Measurements from ENCODE around the gene MTA2.
A peak's percentile ranks its signal among the peaks of the same experiment; 100 is the strongest.
"Not testable (repeated sequence)": the region's sequence is repeated elsewhere in the genome, so short reads cannot be mapped to it uniquely, and the experiment has no call there.

Gene MTA2

GRCh38 chr11:62565100-62565802, 36.4 kb downstream of the MTA2 start:
- no peak for DNase-seq

GRCh38 chr11:62561677-62562230, 39.9 kb downstream of the MTA2 start:
- not testable (repeated sequence) for DNase-seq

GRCh38 chr11:62560566-62561103, 41.0 kb downstream of the MTA2 start:
- DNase-seq = peak; percentile 31

- DNase-seq = not testable (repeated sequence)
Observed at GRCh38 chr11:62559626-62560025, 42.0 kb downstream of the MTA2 start.

GRCh38 chr11:62559204-62559603, 42.5 kb downstream of the MTA2 start:
- no peak for DNase-seq

- no peak for DNase-seq
Observed at GRCh38 chr11:62558669-62559068, 43.0 kb downstream of the MTA2 start.

GRCh38 chr11:62556875-62557631, 44.6 kb downstream of the MTA2 start:
- DNase-seq = no peak

GRCh38 chr11:62556108-62556874, 45.4 kb downstream of the MTA2 start:
- peak; percentile 60 for DNase-seq

- no peak for DNase-seq
Observed at GRCh38 chr11:62555464-62556107, 46.1 kb downstream of the MTA2 start.

- DNase-seq = no peak
Observed at GRCh38 chr11:62554387-62555167, 47.1 kb downstream of the MTA2 start.

GRCh38 chr11:62553839-62554361, 47.8 kb downstream of the MTA2 start:
- peak; percentile 58 for DNase-seq

GRCh38 chr11:62553080-62553838, 48.4 kb downstream of the MTA2 start:
- DNase-seq = peak; percentile 66

GRCh38 chr11:62552485-62553079, 49.1 kb downstream of the MTA2 start:
- DNase-seq = no peak

- not testable (repeated sequence) for DNase-seq
Observed at GRCh38 chr11:62550478-62550877, 51.2 kb downstream of the MTA2 start.

GRCh38 chr11:62548545-62549335, 52.9 kb downstream of the MTA2 start:
- DNase-seq = no peak

- no peak for DNase-seq
Observed at GRCh38 chr11:62547691-62548281, 53.9 kb downstream of the MTA2 start.

GRCh38 chr11:62546929-62547625, 54.6 kb downstream of the MTA2 start:
- no peak for DNase-seq

- DNase-seq = no peak
Observed at GRCh38 chr11:62546244-62546928, 55.3 kb downstream of the MTA2 start, which contains the start of gene AHNAK. Gene AHNAK (minus strand): TSS chr11:62546806. CDS start chr11:62536098, 10,708 bp downstream.

Measured in NCI-H2227 treated with DMSO at 0.1 percent for 48 hours (cell line).